ENCODE data around the gene ARHGAP1. TPM values are rescaled to one million over a fixed set of nuclear protein-coding genes. Genes with fewer than 3 reads are reported as not detected.

The ARHGAP1 gene
- total and polyA plus RNA-seq, 2 of the 13 experiments (the other 11 are each of a cell fraction or from before 2014, with no cell fraction given): 18.6 to 30.3 TPM

- TF ChIP-seq ZNF841 (CRISPR knock-in tag; IDR thresholded peaks at IDR 0.05; ENCODE audit: borderline replicate concordance): no peak
- TF ChIP-seq KAT8 (CRISPR knock-in tag; IDR thresholded peaks at IDR 0.05): peak; percentile 87
- peak; percentile 24; the same call in 1 of the 2 replicates for TF ChIP-seq ZNF572 (CRISPR knock-in tag; IDR thresholded peaks at IDR 0.05)
- no peak for TF ChIP-seq ZUFSP (CRISPR knock-in tag; IDR thresholded peaks at IDR 0.05; ENCODE audit: borderline replicate concordance)
- no peak for TF ChIP-seq CREBL2 (CRISPR knock-in tag; IDR thresholded peaks at IDR 0.05; ENCODE audit: borderline replicate concordance)
- no peak for TF ChIP-seq RFX1 (IDR thresholded peaks at IDR 0.05)
- no peak for TF ChIP-seq ZNF672 (CRISPR knock-in tag; IDR thresholded peaks at IDR 0.05)
- peak; percentile 91 for TF ChIP-seq FOXC1 (CRISPR knock-in tag; IDR thresholded peaks at IDR 0.05; ENCODE audit: borderline replicate concordance)
- TF ChIP-seq FOXO4 (CRISPR knock-in tag; conservative IDR thresholded peaks at IDR 0.05): 0 out of 2 replicates have a peak, but pooled peaks have one; percentile 87
- TF ChIP-seq ATF4 (CRISPR knock-in tag; IDR thresholded peaks at IDR 0.05): peak in 1 of 2 experiments; percentile 78; a peak in 2 of 4 replicates
- no peak for TF ChIP-seq AKAP8 (CRISPR knock-in tag; IDR thresholded peaks at IDR 0.05)
- TF ChIP-seq SRSF9 (IDR thresholded peaks at IDR 0.05; ENCODE audit: borderline replicate concordance, insufficient read depth, low read depth, low read length, poor library complexity, severe bottlenecking): no peak
- no peak for TF ChIP-seq ZNF484 (CRISPR knock-in tag; IDR thresholded peaks at IDR 0.05; ENCODE audit: borderline replicate concordance, low read depth)
- TF ChIP-seq ZNF724P (CRISPR knock-in tag; IDR thresholded peaks at IDR 0.05; ENCODE audit: borderline replicate concordance): 0 out of 2 replicates have a peak, but pooled peaks have one; percentile 68
- TF ChIP-seq ZBTB46 (CRISPR knock-in tag; IDR thresholded peaks at IDR 0.05; ENCODE audit: borderline replicate concordance): no peak
- no peak for TF ChIP-seq SCMH1 (CRISPR knock-in tag; IDR thresholded peaks at IDR 0.05; ENCODE audit: borderline replicate concordance)
- peak; percentile 86 for TF ChIP-seq TARDBP (CRISPR knock-in tag; IDR thresholded peaks at IDR 0.05)
- TF ChIP-seq BRF2 (CRISPR knock-in tag; IDR thresholded peaks at IDR 0.05): no peak
- TF ChIP-seq ZNF362 (CRISPR knock-in tag; IDR thresholded peaks at IDR 0.05; ENCODE audit: borderline replicate concordance): peak; percentile 43; the same call in 1 of the 2 replicates
Measured at GRCh38 chr11:46718155-46719019, 18.0 kb upstream of the ARHGAP1 start (continued).

Data from HepG2 (cell line).